ENCODE measurements around the gene PLEK2. TPM values are rescaled to one million over a fixed set of nuclear protein-coding genes. Genes with fewer than 3 reads are reported as not detected.

PLEK2 gene
- total and polyA plus RNA-seq, 2 donors (not counting 3 experiments of a cell fraction or from before 2014, with no cell fraction given), result 1.4 to 3.8 TPM

DNA sequence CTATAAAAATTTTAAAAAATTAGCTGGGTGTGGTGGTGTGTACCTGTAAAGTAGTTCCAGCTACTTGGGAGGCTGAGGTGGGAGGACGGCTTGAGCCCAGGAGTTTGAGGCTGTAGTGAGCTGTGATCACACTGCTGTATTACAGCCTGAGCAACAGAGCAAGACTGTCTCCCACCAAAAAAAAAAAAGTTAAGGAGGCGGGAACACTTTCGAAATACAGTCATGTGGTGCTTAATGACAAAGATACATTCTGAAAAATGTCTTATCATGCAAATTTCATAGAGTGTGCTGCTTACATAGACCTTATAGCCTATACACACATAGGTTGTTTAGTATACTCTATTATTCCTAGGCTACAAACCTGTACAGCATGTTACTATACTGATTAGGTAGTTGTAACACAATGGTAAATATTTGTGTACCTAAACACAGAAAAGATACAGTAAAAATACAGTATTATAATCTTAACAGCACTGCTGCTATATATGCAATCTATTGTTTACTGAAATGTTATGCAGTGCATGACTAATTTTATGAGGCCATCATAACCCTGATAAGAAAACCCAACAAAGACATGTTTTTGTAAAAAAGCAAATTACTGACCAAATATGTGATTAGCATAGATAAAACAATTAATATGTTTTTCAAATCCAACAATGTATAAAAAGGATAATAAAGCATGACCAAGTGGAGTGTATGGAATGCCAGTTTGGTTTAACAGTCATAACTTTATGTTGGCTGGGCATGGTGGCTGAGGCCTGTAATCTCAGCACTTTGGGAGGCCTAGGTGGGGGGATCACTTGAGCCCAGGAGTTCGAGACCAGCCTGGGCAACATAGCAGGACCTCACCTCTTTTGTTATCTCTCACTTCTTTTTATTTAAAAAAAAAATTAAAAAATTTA lies 40.5 kb downstream of the PLEK2 start:
- H3K9me1 ChIP-seq (replicated peaks; ENCODE audit: control insufficient read depth, extremely low read depth, insufficient read depth, low read length), result peaks cover 3% of the 10 kb centered on the region
- H3K4me2 ChIP-seq (ENCODE audit: insufficient read depth, low read length), result peak overlapping the region; percentile 33
- H3K27ac ChIP-seq (ENCODE audit: insufficient read depth, low read depth, low read length), result peak overlapping the region; percentile 74
- H3K9ac ChIP-seq (replicated peaks; ENCODE audit: extremely low read depth, insufficient read depth, low read length), result no peak overlapping the region
- H3K36me3 ChIP-seq (ENCODE audit: control insufficient read depth in 2 of 2, extremely low read depth in 1 of 2, insufficient read depth in 2 of 2, low read length in 2 of 2), result peaks cover 17 to 28% of the 10 kb centered on the region in 2 experiments
- H3K79me2 ChIP-seq (ENCODE audit: control insufficient read depth, insufficient read depth, low read length), result peaks cover 39% of the 10 kb centered on the region
- DNase-seq (ENCODE audit: low read depth, low spot score), result peak; percentile 28
- no peaks in the 10 kb centered on the region for H3K27me3 ChIP-seq (ENCODE audit: control insufficient read depth in 2 of 2, insufficient read depth in 2 of 2, low read length in 2 of 2)
- no peak overlapping the region for H2AFZ ChIP-seq (ENCODE audit: low read depth, low read length)
- dilution Hi-C loops (cut with MboI; ENCODE audit: extremely low pct_ligation_motif_present, low sequenced_read_pairs) (no loop called here), intact Hi-C loops (cut with micrococcal nuclease) (no loop called here)
- peaks cover 31% of the 10 kb centered on the region for H3K4me1 ChIP-seq (ENCODE audit: control insufficient read depth, extremely low read depth, insufficient read depth, low read length)
- TF ChIP-seq EZH2 (IDR thresholded peaks at IDR 0.05; ENCODE audit: borderline replicate concordance, low read depth, low read length, severe bottlenecking) (no peak), FOS (IDR thresholded peaks at IDR 0.05; ENCODE audit: borderline replicate concordance, insufficient read depth, low read length) (no peak), POLR2AphosphoS5 (IDR thresholded peaks at IDR 0.05; ENCODE audit: insufficient read depth, low read depth, low read length) (no peak), JUN (IDR thresholded peaks at IDR 0.05; ENCODE audit: borderline replicate concordance, insufficient read depth, insufficient read length, low read depth) (no peak), GATA2 (IDR thresholded peaks at IDR 0.05; ENCODE audit: insufficient read depth, insufficient read length, low read depth, low read length) (peak; percentile 25)
- TF ChIP-seq, protein P1, sequence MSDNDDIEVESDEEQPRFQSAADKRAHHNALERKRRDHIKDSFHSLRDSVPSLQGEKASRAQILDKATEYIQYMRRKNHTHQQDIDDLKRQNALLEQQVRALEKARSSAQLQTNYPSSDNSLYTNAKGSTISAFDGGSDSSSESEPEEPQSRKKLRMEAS (IDR thresholded peaks at IDR 0.05; ENCODE audit: insufficient read depth, insufficient read length), result no peak
- TF ChIP-seq, protein P2, sequence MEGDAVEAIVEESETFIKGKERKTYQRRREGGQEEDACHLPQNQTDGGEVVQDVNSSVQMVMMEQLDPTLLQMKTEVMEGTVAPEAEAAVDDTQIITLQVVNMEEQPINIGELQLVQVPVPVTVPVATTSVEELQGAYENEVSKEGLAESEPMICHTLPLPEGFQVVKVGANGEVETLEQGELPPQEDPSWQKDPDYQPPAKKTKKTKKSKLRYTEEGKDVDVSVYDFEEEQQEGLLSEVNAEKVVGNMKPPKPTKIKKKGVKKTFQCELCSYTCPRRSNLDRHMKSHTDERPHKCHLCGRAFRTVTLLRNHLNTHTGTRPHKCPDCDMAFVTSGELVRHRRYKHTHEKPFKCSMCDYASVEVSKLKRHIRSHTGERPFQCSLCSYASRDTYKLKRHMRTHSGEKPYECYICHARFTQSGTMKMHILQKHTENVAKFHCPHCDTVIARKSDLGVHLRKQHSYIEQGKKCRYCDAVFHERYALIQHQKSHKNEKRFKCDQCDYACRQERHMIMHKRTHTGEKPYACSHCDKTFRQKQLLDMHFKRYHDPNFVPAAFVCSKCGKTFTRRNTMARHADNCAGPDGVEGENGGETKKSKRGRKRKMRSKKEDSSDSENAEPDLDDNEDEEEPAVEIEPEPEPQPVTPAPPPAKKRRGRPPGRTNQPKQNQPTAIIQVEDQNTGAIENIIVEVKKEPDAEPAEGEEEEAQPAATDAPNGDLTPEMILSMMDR (IDR thresholded peaks at IDR 0.05; ENCODE audit: extremely low read depth in 1 of 2, insufficient read depth in 1 of 2, low read depth in 1 of 2, low read length in 2 of 2), result no peak
- H4K20me1 ChIP-seq (replicated peaks; ENCODE audit: control insufficient read depth, extremely low read depth, insufficient read depth, low read length), result no peaks in the 10 kb centered on the region
- no peaks in the 10 kb centered on the region for H3K9me3 ChIP-seq (replicated peaks; ENCODE audit: control insufficient read depth, insufficient read depth, low read length)
- no peak for FAIRE-seq
- ChIA-PET POLR2A (no interaction called here), CTCF (interaction anchor here (1.4 kb wide), 2 partner anchors 12 kb away, joined by 4 to 5 read pairs; partner anchors contain the start of genes ATP6V1D and EIF2S1)
- H3K4me3 ChIP-seq (replicated peaks in 1 of 3; ENCODE audit: insufficient read depth in 1 of 3, low read depth in 1 of 3, low read length in 3 of 3), result no peak overlapping the region
- BruUV-seq (replicated peaks), result no TSS peak
